GM21381 (cell line): Measurements from ENCODE around the gene CYP2A7.
"Not testable (repeated sequence)": the region's sequence is repeated elsewhere in the genome, so short reads cannot be mapped to it uniquely, and the experiment has no call there.

ENCODE experiments used
- ATAC-seq: cut with Tn5 transposase; IDR thresholded peaks from one replicate; pipeline ENCODE4 v1.9.1; 2021; ENCODE audit warnings: mild to moderate bottlenecking, moderate library complexity; ENCODE audit not compliant: unreplicated experiment

Gene CYP2A7

DNA sequence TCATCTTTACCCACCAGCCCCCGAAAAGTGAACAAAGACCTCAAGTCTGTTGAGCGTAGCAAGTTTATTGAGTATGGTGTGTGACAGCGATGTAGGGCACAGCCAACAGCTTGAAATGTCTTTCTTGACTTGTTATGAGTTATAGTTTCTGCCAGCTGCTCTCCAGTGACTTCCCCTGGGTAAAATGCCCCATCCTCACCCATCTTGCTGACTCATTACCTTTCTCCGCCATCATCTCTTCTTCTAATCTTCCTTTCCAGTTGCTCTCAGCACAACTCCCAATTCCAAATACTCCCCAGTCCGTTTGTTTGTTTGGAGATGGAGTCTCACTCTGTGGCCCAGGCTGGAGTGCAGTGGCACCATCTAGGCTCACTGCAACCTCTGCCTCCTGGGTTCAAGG, 18.5 kb upstream of the CYP2A7 start:
- ATAC-seq: not testable (repeated sequence)

DNA sequence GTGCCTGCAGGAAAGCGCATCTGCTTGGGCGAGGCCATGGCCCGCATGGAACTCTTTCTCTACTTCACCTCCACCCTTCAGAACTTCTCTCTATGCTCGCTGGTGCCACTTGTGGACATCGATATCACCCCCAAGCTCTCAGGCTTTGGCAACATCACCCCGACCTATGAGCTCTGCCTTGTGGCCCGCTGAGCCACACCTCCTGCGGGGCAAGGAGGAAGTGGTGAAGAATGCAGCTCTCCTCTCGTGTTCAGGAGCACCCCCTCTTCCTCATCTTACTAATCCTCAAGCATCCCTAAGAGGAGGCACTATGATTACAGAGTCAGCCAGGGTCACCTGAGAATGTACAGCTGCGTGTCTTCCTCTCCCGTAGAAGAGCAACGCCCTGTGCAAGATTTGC, 17.9 kb upstream of the CYP2A7 start:
- not testable (repeated sequence) for ATAC-seq

DNA sequence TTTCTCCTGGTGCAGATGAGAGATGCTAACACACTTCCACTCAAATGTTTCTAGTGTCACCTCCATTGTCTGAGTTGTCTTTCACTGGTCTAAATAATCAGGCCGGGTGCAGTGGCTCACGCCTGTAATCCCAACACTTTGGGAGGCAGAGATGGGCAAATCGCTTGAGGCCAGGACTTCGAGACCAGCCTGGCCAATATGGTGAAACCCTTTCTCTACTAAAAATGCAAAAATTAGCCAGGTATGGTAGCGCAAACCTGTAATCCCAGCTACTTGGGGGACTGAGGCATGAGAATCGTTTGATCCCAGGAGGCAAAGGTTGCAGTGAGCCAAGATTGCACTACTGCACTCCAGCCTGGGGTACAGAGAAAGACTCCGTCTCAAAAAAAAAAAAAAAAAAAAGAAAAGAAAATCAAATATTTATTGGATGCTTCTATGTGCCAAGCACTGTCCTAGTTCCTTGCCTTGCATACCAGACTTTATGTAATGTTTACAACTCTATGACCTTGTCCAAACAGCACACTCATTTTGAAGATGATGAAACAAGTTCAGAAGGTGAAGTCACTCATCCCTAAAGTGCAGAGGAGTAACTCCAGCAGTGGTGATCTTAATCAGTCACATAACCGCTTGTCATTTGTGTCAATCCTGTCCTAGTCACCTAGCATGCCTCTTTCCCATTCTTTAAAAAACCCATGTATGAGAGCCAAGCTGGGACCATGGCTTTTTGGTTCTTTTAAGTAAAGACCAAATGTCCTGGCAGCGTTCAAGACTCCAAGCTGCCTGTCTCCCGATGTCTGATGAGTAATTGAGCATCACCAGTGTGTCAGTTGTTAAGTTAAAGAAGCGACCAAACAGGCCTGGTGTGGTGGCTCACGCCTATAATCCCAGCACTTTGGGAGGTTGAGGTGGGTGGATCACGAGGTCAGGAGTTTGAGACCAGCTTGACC, 15.1 kb upstream of the CYP2A7 start:
- not testable (repeated sequence) for ATAC-seq

DNA sequence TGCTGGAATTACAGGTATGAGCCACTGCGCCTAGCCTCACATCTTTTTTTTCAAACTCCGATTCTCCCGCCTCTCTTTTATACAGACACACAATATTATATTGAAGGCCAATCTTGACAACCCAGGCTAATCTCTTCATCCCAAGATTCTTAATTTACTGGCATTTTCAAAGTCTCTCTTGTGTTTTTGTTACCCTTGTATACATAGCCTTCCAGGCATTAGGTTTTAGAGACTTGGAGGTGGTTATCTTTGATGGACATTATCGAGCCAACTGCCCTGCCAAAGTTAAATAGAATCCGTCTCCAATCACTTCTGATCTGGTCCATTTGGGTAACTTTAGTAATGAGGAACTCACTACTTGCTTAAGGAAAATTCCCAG, 14.4 kb upstream of the CYP2A7 start:
- ATAC-seq: no peak

DNA sequence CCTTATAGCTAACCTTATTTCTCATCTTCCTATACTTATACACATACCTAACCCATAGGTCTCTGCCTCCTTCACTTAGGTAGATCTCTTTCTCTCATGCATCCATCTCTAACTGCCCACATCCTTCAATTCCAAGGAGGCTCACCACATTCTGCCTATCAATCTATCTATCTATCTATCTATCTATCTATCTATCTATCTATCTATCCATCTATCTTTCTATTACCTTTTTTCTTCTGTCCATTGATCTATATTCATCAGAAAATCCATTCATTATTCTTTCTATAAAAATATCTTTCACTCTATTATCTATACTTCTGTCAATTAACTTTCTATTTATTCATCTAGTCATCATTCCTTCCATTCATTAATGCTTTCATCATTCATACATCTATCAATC, 11.1 kb upstream of the CYP2A7 start:
- ATAC-seq: no peak

DNA sequence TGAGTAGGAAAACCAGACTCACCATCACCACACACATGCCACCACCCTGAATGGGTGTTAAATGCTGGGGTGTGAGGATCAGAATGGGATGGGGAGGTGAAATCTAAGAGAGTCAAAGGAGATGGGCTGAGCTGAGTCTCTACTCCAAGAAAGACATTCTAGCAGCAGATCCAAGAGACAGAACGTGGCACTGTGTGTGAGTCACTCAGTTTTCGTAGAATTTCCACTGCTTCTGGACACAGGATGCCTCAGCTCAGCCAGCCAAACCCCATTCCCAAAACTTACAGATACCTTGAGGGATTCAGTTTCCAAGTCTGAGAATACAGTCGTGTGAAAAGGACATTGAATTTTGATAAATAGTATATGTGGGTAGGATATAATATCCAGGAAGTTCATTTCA, 7.3 kb upstream of the CYP2A7 start:
- ATAC-seq: no peak

DNA sequence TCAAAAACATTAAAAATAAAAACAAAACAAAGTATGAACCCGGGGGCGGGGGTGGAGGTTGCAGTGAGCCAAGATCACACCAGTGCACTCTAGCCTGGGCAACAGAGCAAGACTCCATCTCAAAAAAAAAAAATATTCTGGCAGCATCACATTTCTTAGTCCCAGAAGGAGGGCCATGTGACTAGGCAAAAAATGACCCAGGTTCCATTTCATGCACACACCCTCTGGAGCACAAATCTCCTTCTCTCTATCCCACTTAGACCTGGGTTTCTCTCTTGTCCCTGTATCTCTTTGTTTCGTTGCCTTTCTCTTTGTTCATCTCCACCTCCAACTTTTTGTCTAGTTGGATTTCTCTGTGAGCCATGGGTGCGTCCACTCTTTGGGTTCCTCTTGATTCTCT, 6.2 kb upstream of the CYP2A7 start:
- no peak for ATAC-seq

DNA sequence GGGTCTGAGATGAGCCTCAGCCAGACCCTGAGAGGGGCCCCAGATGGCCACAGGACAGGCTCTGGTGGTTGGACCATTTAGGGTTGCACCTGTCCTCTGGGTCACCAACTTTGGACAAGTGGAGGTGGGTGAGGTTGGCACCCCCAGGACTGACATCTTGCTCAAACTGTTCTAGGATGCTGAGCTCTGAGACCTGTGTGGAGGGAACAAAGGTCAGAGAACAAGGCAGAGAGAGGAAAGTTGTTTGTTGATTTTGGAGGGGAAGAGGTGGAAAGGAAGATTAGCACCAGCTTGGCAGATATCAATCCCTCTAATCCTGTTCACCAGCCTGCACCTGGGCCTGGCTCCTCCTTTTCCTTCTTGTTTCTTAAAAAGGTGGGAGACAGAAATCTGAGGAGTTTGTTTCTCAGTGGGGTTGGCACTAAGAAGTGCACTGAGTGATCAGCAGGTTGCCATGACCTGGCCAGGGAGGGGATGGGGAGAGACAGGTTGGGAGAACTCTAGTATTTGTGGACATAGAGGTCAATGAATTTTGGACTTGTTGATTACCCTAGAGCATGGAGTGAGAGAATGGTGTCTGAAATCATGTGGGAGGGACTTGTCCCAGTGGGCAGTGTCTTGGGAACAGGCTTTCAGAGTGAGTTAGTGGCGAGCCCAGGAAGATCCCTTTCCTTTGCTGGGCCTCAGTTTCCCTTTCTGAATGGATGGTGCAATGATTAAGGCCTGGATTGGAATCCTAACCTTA, 2.3 kb upstream of the CYP2A7 start:
- ATAC-seq: not testable (repeated sequence)

DNA sequence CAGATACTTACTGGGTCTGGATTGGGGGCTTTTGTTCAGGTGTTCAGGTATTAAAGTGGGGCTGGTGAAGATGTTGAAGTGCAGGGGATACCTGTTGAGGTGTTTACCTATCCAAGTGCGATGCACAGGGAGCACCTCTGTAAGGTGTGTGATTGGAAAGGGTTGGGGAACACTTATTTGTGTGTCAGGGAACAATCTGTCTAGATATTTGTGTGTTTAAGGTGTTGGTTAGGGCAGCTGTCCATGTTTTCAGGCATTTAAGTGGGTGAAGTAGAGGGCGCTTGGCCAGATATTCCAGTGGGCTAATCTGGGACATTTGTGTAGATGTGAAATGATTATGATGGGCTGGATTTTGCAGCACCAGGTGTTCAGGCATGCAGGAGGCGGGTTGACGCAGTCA, 2.7 kb downstream of the CYP2A7 start:
- not testable (repeated sequence) for ATAC-seq

DNA sequence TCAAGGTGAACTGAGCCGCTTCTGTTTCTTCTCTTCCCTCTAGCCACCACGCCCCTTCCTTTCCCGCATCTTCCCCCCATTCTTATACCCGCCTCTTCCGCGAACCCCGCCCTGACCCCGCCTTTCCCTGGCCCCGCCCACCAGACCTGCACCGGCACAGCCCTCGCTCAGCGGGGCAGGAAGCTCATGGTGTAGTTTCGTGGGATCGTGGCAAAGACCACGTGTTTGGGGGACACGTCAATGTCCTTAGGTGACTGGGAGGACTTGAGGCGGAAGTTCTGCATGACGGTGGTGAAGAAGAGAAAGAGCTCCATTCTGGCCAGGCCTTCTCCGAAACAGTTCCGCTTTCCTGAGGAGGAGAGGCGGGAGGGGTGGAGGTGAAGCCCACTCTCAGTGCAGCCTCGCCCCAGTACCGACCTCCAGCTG, 6.5 kb downstream of the CYP2A7 start:
- ATAC-seq: not testable (repeated sequence)

DNA sequence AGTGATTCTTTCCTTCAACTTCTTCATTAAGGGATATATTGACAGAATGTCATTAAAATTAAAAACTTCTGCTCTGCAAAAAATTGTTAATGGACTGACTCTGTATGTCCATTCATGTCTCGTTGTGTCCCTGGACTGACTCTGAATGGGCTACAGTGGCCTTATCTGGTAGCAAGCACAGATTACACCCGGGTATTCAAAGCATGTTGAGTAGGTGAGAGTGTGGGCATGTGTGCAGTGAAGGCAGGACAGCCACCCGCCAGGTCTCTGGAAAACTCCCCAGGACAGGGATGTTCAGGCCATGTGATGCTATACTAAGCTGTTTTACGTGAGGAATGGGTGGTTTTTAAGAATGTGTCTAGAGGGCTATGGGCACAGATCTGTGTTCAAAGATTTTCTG, 7.2 kb downstream of the CYP2A7 start:
- not testable (repeated sequence) for ATAC-seq

DNA sequence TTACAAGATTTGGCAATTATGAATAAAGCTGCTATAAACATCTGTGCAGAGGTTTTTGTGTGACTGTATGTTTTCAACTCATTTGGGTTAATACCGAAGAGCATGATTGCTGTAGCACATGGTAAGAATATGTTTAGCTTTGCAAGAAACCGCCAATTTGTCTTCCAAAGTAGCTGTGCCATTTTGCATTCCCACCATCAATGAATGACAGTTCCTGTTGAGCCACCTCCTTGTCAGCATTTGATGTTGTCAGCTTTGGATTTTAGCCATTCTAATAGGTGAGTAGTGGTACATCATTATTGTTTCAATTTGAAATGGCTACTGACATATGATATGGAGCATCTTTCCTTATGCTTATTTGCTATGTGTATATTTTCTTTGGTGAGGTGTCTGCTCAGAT, 8.2 kb downstream of the CYP2A7 start:
- not testable (repeated sequence) for ATAC-seq

DNA sequence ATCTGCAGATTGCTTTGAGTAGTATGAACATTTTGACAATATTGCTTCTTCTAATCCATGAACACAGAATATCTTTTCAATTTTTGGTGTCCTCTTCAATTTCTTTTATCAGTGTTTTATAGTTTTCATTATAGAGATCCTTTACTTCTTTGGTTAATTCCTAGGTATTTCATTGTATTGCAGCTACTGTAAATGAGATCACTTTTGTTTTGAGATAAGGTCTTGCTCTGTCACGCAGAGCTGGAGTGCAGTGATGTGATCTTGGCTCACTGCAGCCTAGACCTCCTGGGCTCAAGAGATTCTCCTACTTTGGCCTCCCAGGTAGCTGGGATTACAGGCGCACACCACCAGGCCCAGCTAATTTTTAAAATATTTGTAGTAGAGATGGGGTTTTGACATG, 9.8 kb downstream of the CYP2A7 start:
- ATAC-seq: no peak

DNA sequence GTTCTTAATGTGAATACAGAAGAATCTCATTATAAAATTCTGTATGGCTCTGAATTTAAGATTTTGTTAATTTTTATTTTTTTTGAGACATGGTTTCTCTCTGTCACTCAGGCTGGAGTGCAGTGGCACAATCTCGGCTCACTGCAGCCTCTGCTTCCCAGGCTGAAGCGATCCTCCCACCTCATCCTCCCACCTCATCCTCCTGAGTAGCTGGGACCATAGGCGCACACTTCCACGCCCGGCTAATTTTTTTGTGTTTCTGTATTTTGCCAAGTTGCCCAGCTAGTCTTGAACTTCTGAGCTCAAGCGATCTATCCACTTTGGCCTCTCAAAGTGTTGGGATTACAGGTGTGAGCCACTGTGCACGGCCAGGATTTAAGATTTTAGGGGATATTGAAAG, 14.3 kb downstream of the CYP2A7 start:
- ATAC-seq: no peak

DNA sequence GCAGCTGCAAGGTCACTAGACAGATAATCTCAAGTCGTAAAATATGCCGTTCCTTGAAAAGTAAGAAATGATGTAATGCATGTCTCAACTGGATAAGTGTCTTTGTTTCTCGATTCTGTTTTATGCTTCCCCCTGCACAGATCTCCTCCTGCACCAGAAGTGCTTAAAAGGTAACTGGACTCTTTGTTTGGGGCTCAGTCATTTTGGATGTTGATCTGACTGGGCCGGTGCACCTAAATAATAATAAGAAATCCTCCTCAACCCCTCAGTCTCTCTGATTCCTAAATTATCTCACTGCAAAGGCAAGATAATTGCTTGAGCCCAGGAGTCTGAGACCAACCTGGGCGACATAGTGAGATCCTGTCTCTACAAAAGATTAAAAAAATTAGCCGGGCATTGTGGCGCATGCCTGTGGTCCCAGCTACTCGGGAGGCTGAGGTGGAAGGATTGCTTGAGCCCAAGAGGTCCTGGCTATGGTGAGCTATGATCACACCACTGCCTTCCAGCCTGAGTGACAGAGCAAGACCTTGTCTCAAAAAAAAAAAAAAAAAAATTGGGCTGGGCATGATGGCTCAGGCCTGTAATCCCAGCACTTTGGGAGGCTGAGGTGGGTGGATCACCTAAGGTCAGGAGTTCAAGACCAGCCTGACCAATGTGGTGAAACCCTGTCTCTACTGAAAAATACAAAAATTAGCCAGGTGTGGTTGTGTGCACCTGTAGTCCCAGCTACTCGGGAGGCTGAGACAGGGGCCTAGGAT, 17.1 kb downstream of the CYP2A7 start:
- ATAC-seq: not testable (repeated sequence)

DNA sequence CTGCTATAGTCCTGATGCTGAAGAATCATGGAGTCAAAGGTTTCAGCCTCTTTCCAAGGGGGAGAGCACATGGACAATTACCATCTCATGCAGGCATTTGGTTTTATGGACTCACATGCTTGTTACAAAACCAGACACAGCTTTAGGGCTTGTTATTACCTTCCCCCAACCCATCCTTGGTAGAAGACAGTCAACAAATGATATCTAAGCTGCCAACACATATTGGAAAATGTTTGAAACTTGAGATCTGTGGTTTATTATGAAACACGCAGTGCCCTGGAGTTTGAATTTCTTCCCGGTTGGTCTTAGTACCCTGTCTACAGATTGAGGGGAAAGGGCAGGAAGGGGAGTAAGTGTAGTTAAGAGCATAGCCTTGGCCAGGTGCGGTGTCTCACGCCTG, 19.2 kb downstream of the CYP2A7 start:
- no peak for ATAC-seq

DNA sequence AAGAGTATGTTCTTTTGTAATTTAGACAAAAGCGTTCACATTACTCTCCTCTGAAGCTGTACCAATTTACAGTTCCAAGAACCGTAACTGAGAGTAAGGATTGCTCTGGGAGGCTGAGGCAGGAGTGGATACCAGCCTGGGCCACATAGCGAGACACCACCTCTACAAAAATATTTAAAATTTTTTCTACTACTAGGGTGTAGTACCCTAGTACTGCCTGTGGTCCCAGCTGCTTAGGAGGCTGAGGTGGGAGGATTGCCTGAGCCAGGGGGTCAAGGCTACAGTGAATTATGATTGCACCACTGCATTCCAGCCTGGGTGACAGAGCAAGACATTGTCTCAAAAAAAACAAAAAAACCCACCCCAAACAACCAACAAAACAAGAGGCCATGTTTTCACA, 19.7 kb downstream of the CYP2A7 start:
- no peak for ATAC-seq

DNA sequence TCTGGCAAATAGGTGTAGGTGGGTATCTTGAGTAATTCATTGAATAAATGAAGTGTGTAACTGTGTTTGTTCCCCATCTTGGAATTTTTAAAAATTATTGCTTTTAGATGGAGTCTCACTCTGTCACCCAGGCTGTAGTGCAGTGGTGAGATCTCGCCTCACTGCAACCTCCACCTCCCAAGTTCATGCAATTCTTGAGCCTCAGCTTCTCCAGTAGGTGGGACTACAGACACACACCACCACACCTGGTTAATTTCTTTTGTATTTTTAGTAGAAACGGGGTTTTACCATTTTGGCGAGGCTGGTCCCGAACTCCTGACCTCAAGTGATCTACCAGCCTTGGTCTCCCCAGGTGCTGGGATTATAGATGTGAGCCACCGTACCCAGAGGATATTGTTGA, 23.9 kb downstream of the CYP2A7 start:
- no peak for ATAC-seq

DNA sequence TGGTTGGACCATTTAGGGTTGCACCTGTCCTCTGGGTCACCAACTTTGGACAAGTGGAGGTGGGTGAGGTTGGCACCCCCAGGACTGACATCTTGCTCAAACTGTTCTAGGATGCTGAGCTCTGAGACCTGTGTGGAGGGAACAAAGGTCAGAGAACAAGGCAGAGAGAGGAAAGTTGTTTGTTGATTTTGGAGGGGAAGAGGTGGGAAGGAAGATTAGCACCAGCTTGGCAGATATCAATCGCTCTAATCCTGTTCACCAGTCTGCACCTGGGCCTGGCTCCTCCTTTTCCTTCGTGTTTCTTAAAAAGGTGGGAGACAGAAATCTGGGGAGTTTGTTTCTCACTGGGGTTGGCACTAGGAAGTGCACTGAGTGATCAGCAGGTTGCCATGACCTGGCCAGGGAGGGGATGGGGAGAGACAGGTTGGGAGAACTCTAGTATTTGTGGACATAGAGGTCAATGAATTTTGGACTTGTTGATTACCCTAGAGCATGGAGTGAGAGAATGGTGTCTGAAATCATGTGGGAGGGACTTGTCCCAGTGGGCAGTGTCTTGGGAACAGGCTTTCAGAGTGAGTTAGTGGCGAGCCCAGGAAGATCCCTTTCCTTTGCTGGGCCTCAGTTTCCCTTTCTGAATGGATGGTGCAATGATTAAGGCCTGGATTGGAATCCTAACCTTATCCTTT, 29.4 kb downstream of the CYP2A7 start:
- not testable (repeated sequence) for ATAC-seq

DNA sequence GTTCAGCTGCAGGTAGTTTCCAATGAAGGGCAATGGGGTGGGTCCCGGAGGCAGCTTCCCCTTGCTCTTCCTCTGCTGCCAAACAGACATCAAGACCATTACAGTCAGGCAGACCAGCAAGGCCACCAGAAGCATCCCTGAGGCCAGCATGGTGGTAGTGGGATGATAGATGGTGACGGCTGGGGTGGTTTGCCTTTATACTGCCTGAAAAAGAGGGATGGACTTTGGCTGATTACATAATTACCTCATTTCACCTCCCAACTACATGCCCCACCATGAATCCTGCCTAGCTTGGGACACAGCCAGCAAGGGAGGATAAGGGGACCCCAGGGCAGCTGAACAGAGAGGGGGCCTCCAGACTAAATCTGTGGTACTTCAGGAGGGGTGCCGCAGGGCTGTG, 31.8 kb downstream of the CYP2A7 start, which contains the start of gene CYP2A6:
Gene CYP2A6 (minus strand): TSS at position 171 of the 400 bp plus-strand sequence. CDS start 21 bp downstream, at position 150.
- not testable (repeated sequence) for ATAC-seq

DNA sequence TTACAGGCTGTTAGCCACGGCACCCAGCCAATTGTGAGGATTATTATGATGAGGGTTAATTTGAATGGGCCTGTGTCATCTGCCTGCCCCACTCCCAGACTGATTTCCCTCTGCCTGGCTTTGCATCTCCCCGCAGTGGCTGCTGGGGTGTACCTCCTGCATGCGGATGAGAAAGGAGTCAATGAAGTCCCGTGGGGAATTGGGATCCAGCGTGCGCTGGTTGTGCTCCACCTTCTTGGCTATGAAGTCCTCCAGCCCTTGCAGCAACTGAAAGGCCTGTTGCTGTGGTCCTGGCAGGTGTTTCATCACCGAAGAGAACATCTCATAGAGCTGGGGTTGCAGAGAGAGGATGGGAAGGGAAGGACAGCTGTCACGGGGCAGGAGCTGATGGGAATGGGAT, 35.3 kb downstream of the CYP2A7 start:
- not testable (repeated sequence) for ATAC-seq
